ENCODE results near the gene VSTM2L. TPM values are rescaled to one million over a fixed set of nuclear protein-coding genes. Genes with fewer than 3 reads are reported as not detected.

The VSTM2L gene
- total RNA-seq, 1 donor from 2014 or later = not detected

- no peak for DNase-seq (ENCODE audit: low read depth in 2 of 2)
Observed at GRCh38 chr20:37899105-37900045, 3.6 kb upstream of the VSTM2L start.

GRCh38 chr20:37901240-37901639 is 1.7 kb upstream of the VSTM2L start:
- peak in 1 of 2 donors; percentile 38 for DNase-seq (ENCODE audit: low read depth in 2 of 2)

- peak; percentile 10 to 70 for DNase-seq (ENCODE audit: low read depth in 2 of 2)
Observed at GRCh38 chr20:37901654-37902503, 1.0 kb upstream of the VSTM2L start.

- DNase-seq (ENCODE audit: low read depth in 2 of 2) = no peak
Observed at GRCh38 chr20:37903317-37904007, 535 bp downstream of the VSTM2L start.

GRCh38 chr20:37904008-37904642 is 1.2 kb downstream of the VSTM2L start:
- no peak for DNase-seq (ENCODE audit: low read depth in 2 of 2)

GRCh38 chr20:37904845-37905373 is 2.0 kb downstream of the VSTM2L start:
- no peak for DNase-seq (ENCODE audit: low read depth in 2 of 2)

- DNase-seq (ENCODE audit: low read depth in 2 of 2) = no peak
Observed at GRCh38 chr20:37905671-37906613, 3.0 kb downstream of the VSTM2L start.

- no peak for DNase-seq (ENCODE audit: low read depth in 2 of 2)
Observed at GRCh38 chr20:37907330-37907676, 4.4 kb downstream of the VSTM2L start.

GRCh38 chr20:37907677-37908401 is 4.9 kb downstream of the VSTM2L start:
- peak in 1 of 2 donors; percentile 48 for DNase-seq (ENCODE audit: low read depth in 2 of 2)

GRCh38 chr20:37911261-37911660 is 8.3 kb downstream of the VSTM2L start:
- no peak for DNase-seq (ENCODE audit: low read depth in 2 of 2)

- no peak for DNase-seq (ENCODE audit: low read depth in 2 of 2)
Observed at GRCh38 chr20:37911838-37912281, 8.9 kb downstream of the VSTM2L start.

GRCh38 chr20:37912874-37913273 is 9.9 kb downstream of the VSTM2L start:
- no peak for DNase-seq (ENCODE audit: low read depth in 2 of 2)

- DNase-seq (ENCODE audit: low read depth in 2 of 2) = no peak
Observed at GRCh38 chr20:37913567-37914366, 10.8 kb downstream of the VSTM2L start.

GRCh38 chr20:37914367-37914671 is 11.4 kb downstream of the VSTM2L start:
- no peak for DNase-seq (ENCODE audit: low read depth in 2 of 2)

- DNase-seq (ENCODE audit: low read depth in 2 of 2) = no peak
Observed at GRCh38 chr20:37914672-37915433, 11.9 kb downstream of the VSTM2L start.

GRCh38 chr20:37915434-37915787 is 12.5 kb downstream of the VSTM2L start:
- DNase-seq (ENCODE audit: low read depth in 2 of 2) = no peak

GRCh38 chr20:37915800-37916570 is 13.1 kb downstream of the VSTM2L start:
- DNase-seq (ENCODE audit: low read depth in 2 of 2) = no peak
